Mammary epithelial cell (primary cell): Measurements from ENCODE around the gene MBP.

Experiments
- CTCF ChIP-seq, 2 donors: IDR thresholded peaks in 1 of 2; conservative IDR thresholded peaks in 1 of 2; 2 replicates each; pipeline ENCODE4 v1.5.1; 2011 to 2012; ENCODE audit warnings: inconsistent platforms in 2 of 2, low read length in 2 of 2, mild to moderate bottlenecking in 2 of 2, control low read depth in 1 of 2, low read depth in 1 of 2; ENCODE audit not compliant: insufficient read depth in 1 of 2; ENCODE audit errors: extremely low read depth in 1 of 2
- EZH2 ChIP-seq: IDR thresholded peaks from 2 replicates; pipeline ENCODE4 v1.6.1; 2012; ENCODE audit warnings: low read length, inconsistent platforms, borderline replicate concordance

- no peak for TF ChIP-seq CTCF (conservative IDR thresholded peaks at IDR 0.05 in 1 of 2, IDR thresholded peaks at IDR 0.05 in 1 of 2; ENCODE audit: extremely low read depth in 1 of 2, insufficient read depth in 1 of 2, low read depth in 1 of 2, low read length in 2 of 2)
- TF ChIP-seq EZH2: no peak
Measured at GRCh38 chr18:77012120-77012519, 120.5 kb downstream of the MBP start.
